SU-DHL-6 (cell line): ENCODE measurements around the gene POLK.

Experiments
- H2AFZ ChIP-seq: fragments of 200-600 bp; sonication (generic); 2 replicates; pipeline ENCODE4 v1.6.1; 2014; ENCODE audit warnings: low read depth, mild to moderate bottlenecking, moderate library complexity, mixed read lengths, antibody characterized with exemption, low read length; ENCODE audit not compliant: severe bottlenecking
- H3F3A ChIP-seq: fragments of 200-600 bp; shearing (Covaris generic); 2 replicates; pipeline ENCODE4 v1.6.0; 2016; ENCODE audit warnings: antibody characterized with exemption, mild to moderate bottlenecking; ENCODE audit not compliant: insufficient read depth
- H3K27ac ChIP-seq: fragments of 200-600 bp; sonication (generic); 2 replicates; pipeline ENCODE4 v1.5.1; 2016; ENCODE audit warnings: low read depth, mild to moderate bottlenecking, low read length, moderate library complexity, mixed read lengths
- H3K27me3 ChIP-seq: fragments of 200-600 bp; sonication (generic), shearing (Covaris generic); 2 replicates; pipeline ENCODE4 v1.6.0; 2014; ENCODE audit warnings: mild to moderate bottlenecking, low read length
- H3K36me3 ChIP-seq: fragments of 200-600 bp; sonication (generic); 2 replicates; pipeline ENCODE4 v1.6.1; 2014; ENCODE audit warnings: mild to moderate bottlenecking, low read length, mixed read lengths
- H3K4me2 ChIP-seq: fragments of 300-600, 200-600 bp; shearing (Covaris generic), sonication (generic); 2 replicates; pipeline ENCODE4 v1.6.0; 2014; ENCODE audit warnings: low read length, low read depth, mild to moderate bottlenecking; ENCODE audit not compliant: poor library complexity, severe bottlenecking
- H3K4me3 ChIP-seq: fragments of 200-600 bp; sonication (generic); 2 replicates; pipeline ENCODE4 v1.5.1; 2014; ENCODE audit warnings: antibody characterized with exemption, low read length, mild to moderate bottlenecking, mixed read lengths; ENCODE audit not compliant: insufficient read depth, poor library complexity, severe bottlenecking
- H3K79me2 ChIP-seq: fragments of 200-600 bp; sonication (generic); 2 replicates; pipeline ENCODE4 v1.6.1; 2014; ENCODE audit warnings: mild to moderate bottlenecking, low read length, moderate library complexity; ENCODE audit not compliant: insufficient read depth
- H3K9ac ChIP-seq: fragments of 200-600 bp; sonication (generic); 2 replicates; pipeline ENCODE4 v1.7.0; 2014; ENCODE audit warnings: mild to moderate bottlenecking, low read length
- H3K9me2 ChIP-seq: fragments of 200-600 bp; sonication (generic); replicated peaks from 2 replicates; pipeline ENCODE4 v1.6.1; 2014; ENCODE audit warnings: low read length; ENCODE audit not compliant: insufficient read depth
- H3K9me3 ChIP-seq: fragments of 200-600 bp; sonication (generic); 2 replicates; pipeline ENCODE4 v1.6.1; 2014; ENCODE audit warnings: low read length, mixed read lengths; ENCODE audit not compliant: insufficient read depth
- H4K20me1 ChIP-seq: fragments of 200-600 bp; sonication (generic); 2 replicates; pipeline ENCODE4 v1.6.1; 2014; ENCODE audit warnings: low read depth, mild to moderate bottlenecking, antibody characterized with exemption, low read length, moderate library complexity, mixed read lengths
- EZH2phosphoT487 ChIP-seq: fragments of 200-600 bp; sonication (generic), shearing (Covaris generic); conservative IDR thresholded peaks from 2 replicates; pipeline ENCODE4 v1.6.1; 2018; ENCODE audit warnings: mild to moderate bottlenecking, antibody characterized with exemption, low read length, moderate library complexity, mixed read lengths
- TF ChIP-seq, protein P1 (sequence below): fragments of 200-600 bp; sonication (generic); IDR thresholded peaks from one replicate; pipeline ENCODE4 v1.5.1; 2017; ENCODE audit warnings: antibody characterized with exemption, mild to moderate bottlenecking, low read length, moderate library complexity; ENCODE audit not compliant: insufficient read depth, poor library complexity, severe bottlenecking

POLK gene

DNA sequence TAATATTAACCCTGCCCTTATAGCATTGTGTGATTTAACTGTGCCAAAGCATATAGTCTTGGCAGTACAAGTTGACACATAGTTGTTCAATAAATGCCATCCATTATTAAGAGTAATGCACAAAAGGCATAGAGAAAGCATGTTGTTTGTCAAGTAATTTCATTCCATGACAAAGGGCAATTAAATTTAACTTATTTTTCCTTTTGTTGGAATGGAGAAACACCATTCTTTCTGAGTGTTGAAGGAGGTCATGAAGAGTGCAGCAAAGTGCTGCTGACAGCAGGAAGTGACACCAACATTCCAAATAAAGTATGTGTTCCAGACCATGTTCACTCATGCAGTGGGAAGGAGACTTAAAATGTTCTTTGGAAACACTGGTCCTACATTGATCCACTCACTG, 128.7 kb downstream of the POLK start:
- Histone ChIP-seq H3K27ac (no peak overlapping the region), H2AFZ (no peak overlapping the region), H4K20me1 (no peaks in the 10 kb centered on the region), H3K9me2 (no peaks in the 10 kb centered on the region), H3K4me3 (no peak overlapping the region), H3K9ac (no peak overlapping the region), H3F3A (no peaks in the 10 kb centered on the region), H3K27me3 (no peaks in the 10 kb centered on the region), H3K4me2 (no peak overlapping the region), H3K79me2 (no peaks in the 10 kb centered on the region), H3K36me3 (no peaks in the 10 kb centered on the region), H3K9me3 (no peaks in the 10 kb centered on the region)
- TF ChIP-seq, protein P1, sequence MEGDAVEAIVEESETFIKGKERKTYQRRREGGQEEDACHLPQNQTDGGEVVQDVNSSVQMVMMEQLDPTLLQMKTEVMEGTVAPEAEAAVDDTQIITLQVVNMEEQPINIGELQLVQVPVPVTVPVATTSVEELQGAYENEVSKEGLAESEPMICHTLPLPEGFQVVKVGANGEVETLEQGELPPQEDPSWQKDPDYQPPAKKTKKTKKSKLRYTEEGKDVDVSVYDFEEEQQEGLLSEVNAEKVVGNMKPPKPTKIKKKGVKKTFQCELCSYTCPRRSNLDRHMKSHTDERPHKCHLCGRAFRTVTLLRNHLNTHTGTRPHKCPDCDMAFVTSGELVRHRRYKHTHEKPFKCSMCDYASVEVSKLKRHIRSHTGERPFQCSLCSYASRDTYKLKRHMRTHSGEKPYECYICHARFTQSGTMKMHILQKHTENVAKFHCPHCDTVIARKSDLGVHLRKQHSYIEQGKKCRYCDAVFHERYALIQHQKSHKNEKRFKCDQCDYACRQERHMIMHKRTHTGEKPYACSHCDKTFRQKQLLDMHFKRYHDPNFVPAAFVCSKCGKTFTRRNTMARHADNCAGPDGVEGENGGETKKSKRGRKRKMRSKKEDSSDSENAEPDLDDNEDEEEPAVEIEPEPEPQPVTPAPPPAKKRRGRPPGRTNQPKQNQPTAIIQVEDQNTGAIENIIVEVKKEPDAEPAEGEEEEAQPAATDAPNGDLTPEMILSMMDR: no peak
- no peak for TF ChIP-seq EZH2phosphoT487

DNA sequence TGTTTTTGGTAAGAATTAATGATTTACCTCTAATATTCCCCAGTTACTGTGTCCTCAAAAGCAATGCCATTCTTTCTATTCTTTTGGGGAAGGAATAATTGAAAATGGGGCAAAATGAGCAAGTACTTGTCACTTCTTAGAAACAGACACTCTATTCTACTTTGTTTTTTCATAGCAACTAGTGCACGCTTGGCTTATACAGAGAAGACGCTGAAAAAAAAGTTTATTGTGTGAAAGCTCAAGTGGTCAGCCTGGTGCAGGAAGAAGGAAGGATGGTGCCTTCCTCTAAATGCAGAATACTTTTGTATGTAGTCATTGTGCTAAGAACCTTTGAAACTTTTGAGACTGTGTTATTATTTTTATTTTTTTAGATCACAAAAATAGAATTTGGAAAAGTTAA, 129.1 kb downstream of the POLK start:
- H3K27me3 ChIP-seq: no peaks in the 10 kb centered on the region
- H3K36me3 ChIP-seq: no peaks in the 10 kb centered on the region
- TF ChIP-seq EZH2phosphoT487: no peak
- TF ChIP-seq, protein P1: no peak
- no peaks in the 10 kb centered on the region for H3F3A ChIP-seq
- H3K9ac ChIP-seq: no peak overlapping the region
- no peak overlapping the region for H3K4me2 ChIP-seq
- H3K79me2 ChIP-seq: no peaks in the 10 kb centered on the region
- H3K9me2 ChIP-seq: no peaks in the 10 kb centered on the region
- no peak overlapping the region for H2AFZ ChIP-seq
- H3K27ac ChIP-seq: no peak overlapping the region
- no peaks in the 10 kb centered on the region for H4K20me1 ChIP-seq
- H3K4me3 ChIP-seq: no peak overlapping the region
- H3K9me3 ChIP-seq: no peaks in the 10 kb centered on the region

DNA sequence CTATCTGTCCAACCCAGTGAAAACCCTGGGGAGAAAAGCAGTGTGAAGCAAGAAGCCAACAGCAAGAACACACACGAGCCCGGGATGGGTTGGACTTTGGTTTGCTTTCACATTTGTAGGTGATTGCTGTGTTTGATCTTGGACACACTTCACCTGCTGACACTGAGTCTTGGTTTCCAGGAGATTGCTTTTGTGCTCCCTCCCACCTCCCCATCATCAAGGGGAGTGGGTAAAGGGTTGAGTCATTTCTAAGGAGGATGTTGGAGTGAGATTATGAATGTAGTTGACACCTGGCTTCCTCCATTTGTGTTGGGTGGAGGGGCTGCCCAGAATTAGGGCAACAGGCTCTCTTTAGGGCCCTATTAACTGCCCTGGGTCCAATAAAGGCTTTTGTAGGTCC, 137.0 kb downstream of the POLK start:
- Histone ChIP-seq H4K20me1 (no peaks in the 10 kb centered on the region), H3K4me2 (no peak overlapping the region), H3K9ac (no peak overlapping the region), H3K9me3 (no peaks in the 10 kb centered on the region), H3K4me3 (no peak overlapping the region), H3K9me2 (no peaks in the 10 kb centered on the region), H3K27ac (no peak overlapping the region), H3K27me3 (no peaks in the 10 kb centered on the region), H2AFZ (no peak overlapping the region), H3K36me3 (no peaks in the 10 kb centered on the region), H3F3A (no peaks in the 10 kb centered on the region), H3K79me2 (no peaks in the 10 kb centered on the region)
- TF ChIP-seq EZH2phosphoT487: no peak
- TF ChIP-seq, protein P1: no peak
